Bronchial epithelial cell (primary cell): ENCODE results near the gene PC. TPM values are rescaled to one million over a fixed set of nuclear protein-coding genes. Genes with fewer than 3 reads are reported as not detected.
A peak's percentile ranks its signal among the peaks of the same experiment; 100 is the strongest.

Experiments
- DNase-seq: peaks from one replicate; pipeline ENCODE4 v3.0.0-alpha.2; 2010; ENCODE audit warnings: low read depth
- FAIRE-seq: peaks from 2 replicates; lab custom pipeline; 2011; peaks lifted over from hg19 to GRCh38; lab: Jason Lieb, UNC
- H3K27me3 ChIP-seq: 2 replicates; pipeline ENCODE4 v1.5.1; 2011; ENCODE audit warnings: low read length; ENCODE audit not compliant: control insufficient read depth, insufficient read depth
- H3K36me3 ChIP-seq: 2 replicates; pipeline ENCODE4 v1.5.1; 2011; ENCODE audit warnings: low read length; ENCODE audit not compliant: control insufficient read depth, insufficient read depth
- H3K4me3 ChIP-seq: 2 replicates; pipeline ENCODE4 v1.5.1; 2011; ENCODE audit warnings: mild to moderate bottlenecking, low read depth, low read length, control low read depth
- CTCF ChIP-seq: IDR thresholded peaks from 2 replicates; pipeline ENCODE4 v1.5.1; 2011; ENCODE audit warnings: mild to moderate bottlenecking, moderate library complexity, low read length, control low read depth, inconsistent platforms; ENCODE audit not compliant: insufficient read depth, severe bottlenecking
- total RNA-seq: library from RNA; depleted of rRNA; stranded (reverse); fragments of >200 nt; gene quantifications from 2 replicates; pipeline ENCODE4 v1.2.1, GENCODE V29; 2014

The PC gene
- total RNA-seq, 1 donor from 2014 or later = 14.2 TPM

- no peaks in the 10 kb centered on the region for H3K27me3 ChIP-seq
- DNase-seq (peak; percentile 83), FAIRE-seq (no peak)
- peaks cover 2% of the 10 kb centered on the region for H3K36me3 ChIP-seq
- H3K4me3 ChIP-seq = no peak overlapping the region
- TF ChIP-seq CTCF = peak; percentile 24
Observed at GRCh38 chr11:66956689-66957290, 1.4 kb downstream of the PC start.

DNA sequence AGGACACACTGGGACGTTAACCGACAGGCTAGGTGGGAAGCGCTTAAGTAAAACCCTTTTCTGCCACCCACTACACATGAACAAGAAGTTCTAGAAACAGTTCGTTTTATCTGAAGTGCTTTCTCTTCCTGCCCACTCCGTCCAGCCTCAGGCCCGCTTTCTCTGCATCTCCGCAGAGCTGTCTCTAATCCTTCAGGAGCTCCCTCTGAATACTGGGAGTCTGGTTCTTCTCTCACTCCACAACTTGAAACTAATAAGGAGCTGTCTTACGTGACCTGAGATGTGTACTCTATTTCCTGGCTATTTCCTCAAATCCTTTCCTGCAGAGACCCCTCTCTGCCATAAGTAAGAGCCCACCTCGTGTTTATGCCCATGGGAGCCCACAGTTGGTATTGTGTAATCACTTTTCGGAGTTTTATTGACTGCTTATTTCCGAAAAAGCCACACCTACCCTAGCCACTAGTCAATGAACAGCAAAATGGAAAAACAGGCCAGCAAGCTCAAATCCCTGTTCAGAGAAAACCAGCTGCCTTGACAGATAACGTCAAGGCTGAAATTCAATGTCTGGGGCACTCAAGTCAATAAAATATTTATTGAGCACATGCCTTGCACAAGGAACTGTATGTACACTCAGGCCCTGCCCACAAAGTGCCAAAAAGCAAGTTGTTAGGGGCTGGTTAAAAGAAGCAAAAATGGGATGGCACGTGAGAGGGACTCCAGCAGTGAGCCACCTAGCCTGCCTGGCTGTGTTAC lies 4.9 kb downstream of the PC start:
- Histone ChIP-seq H3K27me3 (no peaks in the 10 kb centered on the region), H3K4me3 (no peak overlapping the region), H3K36me3 (peaks cover 3% of the 10 kb centered on the region)
- no peak for TF ChIP-seq CTCF
- FAIRE-seq (no peak), DNase-seq (no peak)

DNA sequence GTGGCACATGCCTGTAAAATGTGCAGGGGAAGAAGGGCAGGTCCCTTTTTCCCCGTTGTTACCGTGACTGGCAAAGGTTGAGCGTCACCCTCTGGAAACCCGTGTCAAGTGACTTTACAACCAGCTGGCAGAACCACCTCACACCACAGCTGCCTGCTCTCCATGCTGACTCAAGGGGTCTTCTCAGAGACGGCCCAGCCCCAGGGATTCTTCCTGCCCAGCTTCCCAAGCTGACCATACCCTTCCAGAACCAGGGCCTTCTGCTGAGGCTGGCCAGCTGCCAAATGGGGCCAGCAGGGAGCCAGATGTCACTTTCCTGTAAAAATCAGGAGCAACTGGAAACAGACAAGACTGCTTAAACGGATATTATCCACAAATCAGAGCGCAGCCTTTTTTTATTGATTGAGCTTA lies 6.3 kb downstream of the PC start:
- H3K4me3 ChIP-seq = no peak overlapping the region
- no peaks in the 10 kb centered on the region for H3K27me3 ChIP-seq
- no peak for TF ChIP-seq CTCF
- peaks cover 3% of the 10 kb centered on the region for H3K36me3 ChIP-seq
- no peak for DNase-seq
- FAIRE-seq = no peak

- H3K27me3 ChIP-seq = no peaks in the 10 kb centered on the region
- DNase-seq (no peak), FAIRE-seq (no peak)
- H3K4me3 ChIP-seq = no peak overlapping the region
- no peak for TF ChIP-seq CTCF
- H3K36me3 ChIP-seq = peaks cover 3% of the 10 kb centered on the region
Observed at GRCh38 chr11:66951135-66951534, 7.0 kb downstream of the PC start.

- H3K27me3 ChIP-seq = no peaks in the 10 kb centered on the region
- no peak for TF ChIP-seq CTCF
- no peak overlapping the region for H3K4me3 ChIP-seq
- DNase-seq (peak; percentile 81), FAIRE-seq (no peak)
- H3K36me3 ChIP-seq = peaks cover 3% of the 10 kb centered on the region
Observed at GRCh38 chr11:66950112-66950535, 8.1 kb downstream of the PC start.
